Common myeloid progenitor, CD34-positive (primary cell): ENCODE results near the gene HYAL1.

Source experiments
- CTCF ChIA-PET: fragments of 350-600 bp; sonication (Branson Sonifier 250); formaldehyde crosslinking; loops from one replicate; lab custom pipeline; 2021; ENCODE audit warnings: antibody characterized with exemption; lab: Charles Lee
- POLR2A ChIA-PET: fragments of 350-600 bp; sonication (Branson Sonifier 250); formaldehyde crosslinking; loops from one replicate; lab custom pipeline; 2021; ENCODE audit warnings: antibody characterized with exemption; lab: Charles Lee
- DNase-seq, 3 donors: peaks; one replicate each; pipeline versions ENCODE4 v3.0.0 to v3.0.0-alpha.2; 2013
- H3K27ac ChIP-seq, 2 experiments: 1 replicate in 1 of 2; 2 replicates in 1 of 2; pipeline ENCODE4 v1.7.0; 2013; ENCODE audit warnings: inconsistent platforms in 2 of 2, low read length in 2 of 2, mild to moderate bottlenecking in 2 of 2, low read depth in 1 of 2, moderate library complexity in 1 of 2; ENCODE audit not compliant: severe bottlenecking in 2 of 2, insufficient read depth in 1 of 2, poor library complexity in 1 of 2
- H3K27me3 ChIP-seq, 5 experiments: replicated peaks in 2 of 5; 1 replicate in 3 of 5; 2 replicates in 2 of 5; pipeline versions ENCODE4 v1.6.1 to v1.7.0; 2013; ENCODE audit warnings: low read length in 4 of 5, mild to moderate bottlenecking in 2 of 5, moderate library complexity in 2 of 5, inconsistent platforms in 1 of 5; ENCODE audit not compliant: insufficient read depth in 5 of 5, control insufficient read depth in 4 of 5
- H3K36me3 ChIP-seq, 4 experiments: 1 replicate in 2 of 4; 2 replicates in 2 of 4; pipeline versions ENCODE4 v1.6.1 to v1.7.0; 2013; ENCODE audit warnings: low read length in 3 of 4, control low read depth in 1 of 4, mild to moderate bottlenecking in 1 of 4; ENCODE audit not compliant: control insufficient read depth in 4 of 4, insufficient read depth in 4 of 4
- H3K4me1 ChIP-seq, 4 experiments: 1 replicate in 3 of 4; 2 replicates in 1 of 4; pipeline versions ENCODE4 v1.6.1 to v1.7.1; 2013; ENCODE audit warnings: low read length in 3 of 4, mild to moderate bottlenecking in 3 of 4, control low read depth in 1 of 4, inconsistent platforms in 1 of 4, moderate library complexity in 1 of 4; ENCODE audit not compliant: control insufficient read depth in 4 of 4, insufficient read depth in 4 of 4; ENCODE audit errors: control extremely low read depth in 1 of 4
- H3K4me3 ChIP-seq, 7 experiments: 1 replicate in 4 of 7; 2 replicates in 3 of 7; pipeline versions ENCODE4 v1.5.1 to v1.7.0; 2013; ENCODE audit warnings: mild to moderate bottlenecking in 7 of 7, low read length in 6 of 7, moderate library complexity in 6 of 7, inconsistent platforms in 2 of 7, low read depth in 2 of 7, control low read depth in 1 of 7; ENCODE audit not compliant: insufficient read depth in 4 of 7, control insufficient read depth in 1 of 7; ENCODE audit errors: extremely low read depth in 1 of 7
- H3K9me3 ChIP-seq, 5 experiments: 1 replicate in 4 of 5; 2 replicates in 1 of 5; pipeline versions ENCODE4 v1.6.1 to v1.7.1; 2013; ENCODE audit warnings: low read length in 4 of 5, mild to moderate bottlenecking in 2 of 5, inconsistent platforms in 1 of 5, low read depth in 1 of 5, moderate library complexity in 1 of 5; ENCODE audit not compliant: control insufficient read depth in 4 of 5, insufficient read depth in 2 of 5; ENCODE audit errors: control extremely low read depth in 1 of 5
- WGBS: methylation state at CpG from one replicate; pipeline ENCODE4 v1.1.5; 2013; ENCODE audit not compliant: insufficient coverage; 5-methylcytosine and 5-hydroxymethylcytosine counted together

Gene HYAL1

GRCh38 chr3:50323092-50323600, 19.8 kb upstream of the HYAL1 start:
- DNase-seq, result peak in 1 of 3 donors; percentile 42
- no peaks in the 10 kb centered on the region for H3K27me3 ChIP-seq
- CTCF ChIA-PET, result interaction anchor here (0.5 to 11.6 kb wide), 15 partner anchors 9 to 131 kb away, joined by 3 to 105 read pairs (median 10); partner anchors contain the start of genes GNAT1, HYAL1, HYAL3 and NAA80
- POLR2A ChIA-PET, result interaction anchor here (1.6 kb wide), 1 partner anchor 14 kb away, joined by 3 read pairs; no protein-coding TSS in a partner anchor
- peaks cover 0 to 28% (median 12%) of the 10 kb centered on the region in 4 experiments for H3K36me3 ChIP-seq
- peak overlapping the region in 1 of 7 experiments; percentile 19 for H3K4me3 ChIP-seq
- 83% methylated on average over 2 of the region's 4 CpGs for WGBS
- no peak overlapping the region for H3K27ac ChIP-seq
- H3K4me1 ChIP-seq, result peaks cover 0 to 81% (median 62%) of the 10 kb centered on the region in 4 experiments
- no peaks in the 10 kb centered on the region for H3K9me3 ChIP-seq

- peak within 1 kb of the TSS; percentile 69 to 88 (median 82) for H3K4me3 ChIP-seq
- no peaks in the 10 kb centered on the region for H3K9me3 ChIP-seq
- ChIA-PET POLR2A (interaction anchor here (1.6 kb wide), 1 partner anchor 15 kb away, joined by 3 read pairs; no protein-coding TSS in a partner anchor), CTCF (interaction anchor here (0.5 to 11.6 kb wide), 10 partner anchors 12 to 131 kb away, joined by 3 to 105 read pairs (median 8); partner anchors contain the start of genes GNAT1, HYAL1, HYAL3 and NAA80)
- DNase-seq, result no peak
- 80% methylated on average over 20 of the region's 31 CpGs for WGBS
- peaks cover 0 to 33% (median 15%) of the 10 kb centered on the region in 4 experiments for H3K36me3 ChIP-seq
- H3K4me1 ChIP-seq, result peaks cover 2 to 85% (median 65%) of the 10 kb centered on the region in 4 experiments
- no peaks in the 10 kb centered on the region for H3K27me3 ChIP-seq
- peak within 1 kb of the TSS; percentile 98 to 99 for H3K27ac ChIP-seq
Measured at GRCh38 chr3:50322386-50323091, 19.2 kb upstream of the HYAL1 start, which contains the start of gene HYAL2. Gene HYAL2, minus strand, starts transcription at chr3:50322745. Its CDS starts 2,256 bp downstream, at chr3:50320489.

DNA sequence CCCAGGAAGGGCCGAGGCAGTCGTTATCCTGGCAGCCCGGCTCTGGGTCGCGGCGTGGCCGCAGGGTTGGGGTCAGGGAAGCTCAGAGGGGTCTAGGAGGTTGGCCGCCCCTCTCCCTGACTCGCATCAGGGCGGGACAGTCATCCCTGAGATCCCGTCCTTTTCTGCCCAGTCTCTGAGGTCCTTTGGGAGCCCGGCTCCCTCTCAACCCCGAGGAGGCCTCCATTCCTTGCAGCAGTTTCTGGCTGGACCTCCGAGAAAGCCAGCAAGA, 18.7 kb upstream of the HYAL1 start:
- CTCF ChIA-PET, result interaction anchor here (1.5 to 11.6 kb wide), 5 partner anchors 14 to 130 kb away, joined by 5 to 105 read pairs (median 11); partner anchors contain the start of genes GNAT1, HYAL1, HYAL3 and LSMEM2

GRCh38 chr3:50321336-50322114, 18.2 kb upstream of the HYAL1 start:
- H3K27me3 ChIP-seq, result no peaks in the 10 kb centered on the region
- 0% methylated on average over 40 of the region's 59 CpGs for WGBS
- peak; percentile 88 to 92 (median 90) for DNase-seq

More for the DNA sequence above, 18.7 kb upstream of the HYAL1 start:
- Histone ChIP-seq H3K4me1 (peaks cover 2 to 83% (median 60%) of the 10 kb centered on the region in 4 experiments), H3K36me3 (peaks cover 0 to 38% (median 17%) of the 10 kb centered on the region in 4 experiments), H3K4me3 (peak overlapping the region in 6 of 7 experiments; percentile 19 to 88 (median 84)), H3K27me3 (no peaks in the 10 kb centered on the region), H3K27ac (peak overlapping the region in 1 of 2 experiments; percentile 99), H3K9me3 (no peaks in the 10 kb centered on the region)
- DNase-seq, result no peak
- WGBS, result 36% methylated on average over 14 of the region's 14 CpGs
- POLR2A ChIA-PET, result interaction anchor here (0.6 kb wide), 1 partner anchor 31 kb away, joined by 3 read pairs; no protein-coding TSS in a partner anchor

DNA sequence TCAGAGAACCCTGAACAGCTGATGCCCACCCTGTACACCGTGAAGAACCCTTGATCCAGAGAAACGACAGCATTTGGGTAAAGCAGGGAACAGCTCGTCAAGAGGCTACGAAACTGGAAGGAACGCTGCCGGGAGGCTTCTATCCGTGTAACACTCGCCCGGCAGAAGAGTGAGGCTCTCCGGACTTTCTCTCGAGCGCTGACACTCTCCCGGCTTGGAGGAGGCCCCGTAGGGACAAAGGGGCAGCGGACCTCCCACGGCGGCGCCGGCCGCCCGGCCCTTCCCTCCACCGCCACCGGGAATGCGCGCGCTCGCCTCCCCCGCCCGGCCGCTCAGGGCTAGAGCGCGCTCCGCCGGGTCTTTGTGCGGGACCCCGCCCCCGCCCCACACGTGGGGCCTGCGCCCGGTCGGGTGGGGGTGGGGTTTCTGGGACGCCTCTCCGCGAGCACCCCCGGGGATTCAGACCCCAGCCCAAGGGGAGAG, 17.5 kb upstream of the HYAL1 start:
- H3K27ac ChIP-seq, result peak overlapping the region; percentile 98 to 99
- peaks cover 0 to 42% (median 17%) of the 10 kb centered on the region in 4 experiments for H3K36me3 ChIP-seq
- WGBS, result 0% methylated on average over 12 of the region's 45 CpGs
- ChIA-PET CTCF (interaction anchor here (0.6 to 11.6 kb wide), 9 partner anchors 15 to 62 kb away, joined by 3 to 105 read pairs (median 5); partner anchors contain the start of genes HYAL1, HYAL3, LSMEM2 and NAA80), POLR2A (interaction anchor here (0.5 to 0.8 kb wide), 5 partner anchors 11 to 28 kb away, joined by 3 to 6 read pairs (median 3); no protein-coding TSS in a partner anchor)
- no peaks in the 10 kb centered on the region for H3K27me3 ChIP-seq
- DNase-seq, result peak in 1 of 3 donors; percentile 69
- H3K9me3 ChIP-seq, result no peaks in the 10 kb centered on the region
- H3K4me1 ChIP-seq, result peaks cover 2 to 75% (median 58%) of the 10 kb centered on the region in 4 experiments
- H3K4me3 ChIP-seq, result peak overlapping the region; percentile 69 to 88 (median 82)

More at GRCh38 chr3:50321336-50322114, 18.2 kb upstream of the HYAL1 start:
- Histone ChIP-seq H3K4me1 (peaks cover 2 to 80% (median 58%) of the 10 kb centered on the region in 4 experiments), H3K27ac (peak overlapping the region; percentile 98 to 99), H3K36me3 (peaks cover 0 to 42% (median 18%) of the 10 kb centered on the region in 4 experiments), H3K9me3 (no peaks in the 10 kb centered on the region), H3K4me3 (peak overlapping the region; percentile 69 to 88 (median 82))
- CTCF ChIA-PET, result interaction anchor here (0.6 to 11.6 kb wide), 7 partner anchors 15 to 47 kb away, joined by 3 to 105 read pairs (median 6); partner anchors contain the start of genes HYAL1, HYAL3, LSMEM2 and NAA80
- POLR2A ChIA-PET, result interaction anchor here (0.5 to 0.8 kb wide), 5 partner anchors 12 to 30 kb away, joined by 3 to 6 read pairs (median 3); no protein-coding TSS in a partner anchor
